GM21447 (cell line): ENCODE data around the gene ANGPTL8.

Source experiments
- ATAC-seq: cut with Tn5 transposase; IDR thresholded peaks from one replicate; pipeline ENCODE4 v1.9.1; 2021; ENCODE audit not compliant: unreplicated experiment

The ANGPTL8 gene

GRCh38 chr19:11236324-11237301, 2.8 kb upstream of the ANGPTL8 start:
- no peak for ATAC-seq

- no peak for ATAC-seq
Measured at GRCh38 chr19:11237321-11237720, 2.1 kb upstream of the ANGPTL8 start.

GRCh38 chr19:11238041-11238440, 1.4 kb upstream of the ANGPTL8 start:
- ATAC-seq = no peak

- ATAC-seq = no peak
Measured at GRCh38 chr19:11238781-11239376, 540 bp upstream of the ANGPTL8 start.

GRCh38 chr19:11240008-11240444, 607 bp downstream of the ANGPTL8 start:
- no peak for ATAC-seq

- no peak for ATAC-seq
Measured at GRCh38 chr19:11242025-11242424, 2.6 kb downstream of the ANGPTL8 start.

- ATAC-seq = no peak
Measured at GRCh38 chr19:11242864-11243797, 3.7 kb downstream of the ANGPTL8 start.

- no peak for ATAC-seq
Measured at GRCh38 chr19:11243798-11244169, 4.4 kb downstream of the ANGPTL8 start.

GRCh38 chr19:11244846-11245589, 5.6 kb downstream of the ANGPTL8 start:
- no peak for ATAC-seq

GRCh38 chr19:11246941-11247340, 7.5 kb downstream of the ANGPTL8 start:
- no peak for ATAC-seq

- no peak for ATAC-seq
Measured at GRCh38 chr19:11247391-11247790, 8.0 kb downstream of the ANGPTL8 start.

GRCh38 chr19:11247934-11248333, 8.5 kb downstream of the ANGPTL8 start:
- no peak for ATAC-seq

GRCh38 chr19:11248852-11249251, 9.4 kb downstream of the ANGPTL8 start:
- ATAC-seq = no peak

- ATAC-seq = no peak
Measured at GRCh38 chr19:11251217-11251616, 11.8 kb downstream of the ANGPTL8 start.

- ATAC-seq = no peak
Measured at GRCh38 chr19:11251650-11252314, 12.4 kb downstream of the ANGPTL8 start.

- ATAC-seq = no peak
Measured at GRCh38 chr19:11252665-11253355, 13.4 kb downstream of the ANGPTL8 start.

GRCh38 chr19:11254666-11255065, 15.2 kb downstream of the ANGPTL8 start:
- ATAC-seq = no peak

GRCh38 chr19:11256189-11256588, 16.8 kb downstream of the ANGPTL8 start:
- ATAC-seq = no peak

- ATAC-seq = no peak
Measured at GRCh38 chr19:11257846-11258380, 18.5 kb downstream of the ANGPTL8 start.
